Suprapubic skin (tissue), 4 donors: ENCODE measurements around the gene RDX.

Source experiments
- EP300 ChIP-seq: sonication (generic); formaldehyde crosslinking; IDR thresholded peaks from one replicate; pipeline ENCODE4 v1.6.1; 2017; ENCODE audit warnings: antibody characterized with exemption
- POLR2A ChIP-seq, 2 donors: fragments of 450-650 bp; IDR thresholded peaks; one replicate each; pipeline ENCODE4 v1.6.1; 2017; ENCODE audit warnings: antibody characterized with exemption in 2 of 2, mild to moderate bottlenecking in 2 of 2, moderate library complexity in 2 of 2
- POLR2AphosphoS5 ChIP-seq, 3 donors: sonication (generic); formaldehyde crosslinking; IDR thresholded peaks; one replicate each; pipeline ENCODE4 v1.6.1; 2017; ENCODE audit warnings: antibody characterized with exemption in 3 of 3
- TF ChIP-seq, protein P1 (sequence below), 2 donors: fragments of 200-600 bp in 1 of 2; fragments of 450-650 bp in 1 of 2; sonication (generic) in 1 of 2; IDR thresholded peaks; one replicate each; pipeline ENCODE4 v1.5.1; 2016 to 2019; ENCODE audit warnings: antibody characterized with exemption in 2 of 2, mild to moderate bottlenecking in 1 of 2, moderate library complexity in 1 of 2

DNA sequence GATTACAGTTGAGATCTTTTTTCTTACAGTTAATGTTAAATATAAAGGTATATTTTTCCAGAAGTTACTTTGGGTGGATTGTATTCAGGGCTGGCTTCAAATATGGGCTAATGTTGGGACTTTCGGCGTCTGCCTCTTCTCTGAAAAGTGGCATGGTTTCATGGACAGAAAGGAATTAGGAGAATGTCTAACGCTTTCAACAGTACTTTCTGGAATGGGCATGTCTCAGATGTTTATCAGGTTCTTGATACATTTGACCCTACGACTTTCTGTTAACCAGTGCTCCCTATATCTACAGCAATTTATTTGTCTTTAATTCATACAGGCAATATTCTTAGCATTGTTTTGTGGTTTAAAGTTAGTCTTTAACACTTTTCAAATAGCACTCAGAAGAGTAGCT, 169.5 kb downstream of the RDX start:
- TF ChIP-seq, protein P1, sequence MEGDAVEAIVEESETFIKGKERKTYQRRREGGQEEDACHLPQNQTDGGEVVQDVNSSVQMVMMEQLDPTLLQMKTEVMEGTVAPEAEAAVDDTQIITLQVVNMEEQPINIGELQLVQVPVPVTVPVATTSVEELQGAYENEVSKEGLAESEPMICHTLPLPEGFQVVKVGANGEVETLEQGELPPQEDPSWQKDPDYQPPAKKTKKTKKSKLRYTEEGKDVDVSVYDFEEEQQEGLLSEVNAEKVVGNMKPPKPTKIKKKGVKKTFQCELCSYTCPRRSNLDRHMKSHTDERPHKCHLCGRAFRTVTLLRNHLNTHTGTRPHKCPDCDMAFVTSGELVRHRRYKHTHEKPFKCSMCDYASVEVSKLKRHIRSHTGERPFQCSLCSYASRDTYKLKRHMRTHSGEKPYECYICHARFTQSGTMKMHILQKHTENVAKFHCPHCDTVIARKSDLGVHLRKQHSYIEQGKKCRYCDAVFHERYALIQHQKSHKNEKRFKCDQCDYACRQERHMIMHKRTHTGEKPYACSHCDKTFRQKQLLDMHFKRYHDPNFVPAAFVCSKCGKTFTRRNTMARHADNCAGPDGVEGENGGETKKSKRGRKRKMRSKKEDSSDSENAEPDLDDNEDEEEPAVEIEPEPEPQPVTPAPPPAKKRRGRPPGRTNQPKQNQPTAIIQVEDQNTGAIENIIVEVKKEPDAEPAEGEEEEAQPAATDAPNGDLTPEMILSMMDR (IDR thresholded peaks at IDR 0.05) = no peak
- TF ChIP-seq POLR2A (IDR thresholded peaks at IDR 0.05) = no peak
- no peak for TF ChIP-seq POLR2AphosphoS5 (IDR thresholded peaks at IDR 0.05)
- no peak for TF ChIP-seq EP300
